HG03196 (cell line): ENCODE results near the gene SELENOO.

ENCODE experiments used
- ATAC-seq: cut with Tn5 transposase; IDR thresholded peaks from one replicate; pipeline ENCODE4 v1.9.1; 2021; ENCODE audit not compliant: unreplicated experiment

Gene SELENOO

GRCh38 chr22:50216055-50216683 is 15.4 kb downstream of the SELENOO start:
- ATAC-seq = no peak

GRCh38 chr22:50216684-50217520 is 16.1 kb downstream of the SELENOO start:
- ATAC-seq = no peak

DNA sequence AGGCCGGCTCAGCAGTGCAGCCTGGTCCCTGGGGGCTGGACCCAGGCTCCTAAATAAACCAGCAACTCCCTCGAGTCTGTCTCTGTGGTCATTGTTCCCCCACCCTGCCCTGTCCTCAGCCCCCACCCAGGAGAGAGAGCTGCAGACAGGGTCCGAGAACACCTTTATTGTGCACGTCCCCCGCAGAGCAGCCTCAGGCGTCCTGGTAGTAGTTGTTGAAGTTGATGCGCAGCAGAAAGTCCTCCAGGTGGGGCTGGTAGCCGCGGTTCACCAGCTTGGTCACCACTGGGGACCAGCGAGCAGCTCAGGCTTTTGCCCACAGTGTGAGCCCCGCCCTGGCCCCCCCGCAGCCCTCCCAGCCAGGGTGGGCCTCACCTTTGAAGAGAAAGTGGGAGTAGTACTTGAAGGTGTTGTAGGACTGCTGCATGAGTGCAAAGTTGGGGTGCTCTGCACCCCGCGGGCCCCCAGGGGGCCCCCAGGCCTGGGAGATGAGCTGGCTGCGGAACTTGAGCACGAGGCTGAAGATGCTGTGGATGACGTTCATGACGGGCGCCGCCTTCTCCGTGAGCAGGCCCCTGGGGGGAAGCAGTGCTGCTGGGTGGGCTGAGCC is 16.8 kb downstream of the SELENOO start:
- ATAC-seq = no peak

DNA sequence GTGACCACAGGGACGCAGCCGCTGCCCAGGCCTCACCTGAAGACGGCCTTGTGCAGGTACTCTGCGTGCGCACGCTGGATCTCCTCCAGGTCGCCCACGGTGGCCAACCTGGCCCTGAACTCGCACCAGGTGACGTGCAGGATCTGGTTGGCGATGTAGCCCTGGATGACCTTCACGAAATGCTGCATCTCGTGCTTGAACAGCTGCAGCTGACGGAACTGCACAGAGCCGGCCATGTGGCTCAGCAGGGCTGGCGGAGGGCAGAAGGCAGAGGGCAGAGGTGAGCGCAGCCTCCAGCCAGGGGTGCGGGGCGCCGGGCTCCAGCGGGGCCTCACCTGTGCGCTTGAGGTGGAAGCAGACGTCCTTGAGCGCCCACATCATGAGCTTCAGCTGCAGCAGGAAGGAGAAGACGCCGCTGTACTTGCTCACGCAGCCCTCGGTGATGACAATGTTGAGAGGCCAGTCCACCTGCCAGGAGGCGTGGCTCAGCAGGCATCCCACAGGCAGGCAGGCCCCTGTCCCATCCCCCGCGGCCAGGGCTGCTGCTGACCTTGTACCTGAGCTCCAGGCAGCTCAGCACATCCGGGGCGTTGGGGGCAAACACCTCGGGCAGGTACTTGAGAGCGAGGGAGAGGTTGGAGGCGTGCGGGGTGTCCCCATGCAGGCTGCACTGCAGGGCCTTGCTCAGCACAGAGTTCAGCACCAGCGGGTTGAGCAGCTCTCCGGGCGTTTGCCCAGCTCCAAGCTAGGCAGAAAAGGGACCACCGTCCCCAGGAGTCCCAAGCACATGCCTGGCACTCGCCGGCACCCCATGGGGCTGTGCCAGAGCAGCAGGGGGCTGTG is 17.6 kb downstream of the SELENOO start:
- ATAC-seq = no peak

DNA sequence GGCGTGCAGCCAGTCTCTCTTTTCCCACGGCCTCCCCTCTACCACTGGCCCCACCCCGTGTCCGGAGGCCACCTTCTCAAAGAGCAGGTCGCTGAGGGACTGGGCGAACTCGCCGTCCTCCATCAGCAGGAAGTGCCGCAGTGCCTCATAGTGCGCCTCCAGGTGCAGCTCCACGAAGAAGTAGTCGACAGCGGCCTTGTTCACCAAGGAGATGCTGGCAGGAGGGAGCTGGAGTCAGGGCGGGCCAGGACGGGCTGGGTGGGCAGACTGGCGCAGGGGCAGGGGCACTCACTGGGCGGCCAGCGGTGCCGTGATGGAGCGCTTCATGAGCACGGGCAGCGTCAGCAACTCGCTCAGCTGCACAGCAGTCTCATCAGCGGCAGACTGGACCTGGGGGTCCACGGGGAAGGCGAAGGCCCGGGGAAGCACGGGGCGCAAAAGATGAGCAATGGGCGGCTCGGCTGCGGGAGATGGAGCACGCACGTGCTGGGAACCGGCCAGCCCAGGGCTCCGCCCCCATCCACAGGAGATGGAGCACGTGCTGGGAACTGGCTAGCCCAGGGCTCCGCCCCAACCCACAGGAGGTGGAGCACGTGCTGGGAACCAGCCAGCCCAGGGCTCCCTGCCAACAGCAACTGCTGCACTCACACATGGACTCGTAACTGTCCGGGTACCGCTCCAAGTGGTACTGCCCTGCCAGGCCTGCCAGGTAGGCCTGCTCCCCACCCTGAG is 18.4 kb downstream of the SELENOO start:
- ATAC-seq = no peak

GRCh38 chr22:50219800-50220602 is 19.2 kb downstream of the SELENOO start:
- no peak for ATAC-seq

- ATAC-seq = no peak
Observed at GRCh38 chr22:50220603-50221409, 20.0 kb downstream of the SELENOO start.

DNA sequence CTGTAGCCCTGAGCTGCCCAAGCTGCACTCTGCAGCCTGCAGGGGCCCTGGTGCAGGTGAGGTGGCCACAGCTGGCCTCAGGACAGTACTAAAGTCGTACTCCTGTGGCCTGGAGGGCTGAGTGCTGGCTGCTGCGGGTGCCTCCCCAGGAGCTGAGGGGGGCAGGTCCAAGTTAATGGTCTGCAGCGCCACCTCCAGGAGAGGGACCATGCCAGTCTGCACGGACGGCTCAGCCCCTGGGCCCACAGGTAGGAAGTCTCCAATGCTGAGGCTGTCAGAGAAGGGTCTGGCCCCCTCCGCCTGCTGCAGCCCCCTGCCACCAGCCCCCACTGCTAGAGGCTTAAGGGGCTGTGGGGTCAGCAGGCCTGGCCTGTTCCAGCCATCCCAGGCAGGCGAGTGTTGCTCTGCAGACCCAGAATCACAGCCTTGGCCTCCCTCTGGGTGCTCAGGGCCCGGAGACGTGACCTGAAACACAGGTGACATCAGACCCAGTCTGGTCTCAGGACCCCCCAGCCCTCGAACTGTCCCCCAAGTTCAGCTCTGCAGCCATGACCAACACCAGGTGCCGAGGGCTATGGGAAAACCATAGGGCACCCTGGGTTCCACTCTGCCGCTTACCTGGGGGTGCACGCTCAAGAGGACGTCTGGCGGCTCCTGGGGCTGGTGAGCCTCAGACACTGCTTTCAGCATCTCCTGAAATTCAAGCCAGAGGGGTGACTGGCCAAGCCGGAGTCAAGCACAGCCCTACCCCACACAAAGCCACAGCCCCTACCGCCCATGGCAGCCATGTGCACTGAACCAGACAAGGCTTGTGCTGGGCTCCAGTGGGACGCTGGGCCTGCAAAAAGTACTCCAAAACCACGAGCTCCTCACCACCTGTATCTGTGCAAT is 20.8 kb downstream of the SELENOO start:
- no peak for ATAC-seq

DNA sequence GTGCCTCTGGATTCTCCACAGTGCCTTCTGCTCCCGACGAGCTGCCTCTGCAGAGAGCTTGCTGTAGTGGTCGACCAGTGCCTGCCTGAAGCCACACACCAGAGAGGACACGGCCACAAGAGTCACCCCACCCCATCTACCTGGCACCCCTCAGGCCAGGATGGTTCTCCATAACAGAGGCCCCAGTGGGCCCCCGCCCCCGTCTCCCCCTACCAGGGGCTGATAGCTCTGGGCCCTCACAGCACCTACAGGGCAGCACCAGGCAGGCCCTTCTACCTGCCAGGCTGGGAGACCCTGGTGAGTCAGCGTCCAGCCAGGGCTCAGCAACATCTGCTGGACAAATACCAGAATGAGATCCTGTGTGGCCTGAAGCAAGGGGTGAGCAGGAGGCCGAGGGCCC is 21.7 kb downstream of the SELENOO start:
- ATAC-seq = no peak

- no peak for ATAC-seq
Observed at GRCh38 chr22:50224071-50224470, 23.3 kb downstream of the SELENOO start.

DNA sequence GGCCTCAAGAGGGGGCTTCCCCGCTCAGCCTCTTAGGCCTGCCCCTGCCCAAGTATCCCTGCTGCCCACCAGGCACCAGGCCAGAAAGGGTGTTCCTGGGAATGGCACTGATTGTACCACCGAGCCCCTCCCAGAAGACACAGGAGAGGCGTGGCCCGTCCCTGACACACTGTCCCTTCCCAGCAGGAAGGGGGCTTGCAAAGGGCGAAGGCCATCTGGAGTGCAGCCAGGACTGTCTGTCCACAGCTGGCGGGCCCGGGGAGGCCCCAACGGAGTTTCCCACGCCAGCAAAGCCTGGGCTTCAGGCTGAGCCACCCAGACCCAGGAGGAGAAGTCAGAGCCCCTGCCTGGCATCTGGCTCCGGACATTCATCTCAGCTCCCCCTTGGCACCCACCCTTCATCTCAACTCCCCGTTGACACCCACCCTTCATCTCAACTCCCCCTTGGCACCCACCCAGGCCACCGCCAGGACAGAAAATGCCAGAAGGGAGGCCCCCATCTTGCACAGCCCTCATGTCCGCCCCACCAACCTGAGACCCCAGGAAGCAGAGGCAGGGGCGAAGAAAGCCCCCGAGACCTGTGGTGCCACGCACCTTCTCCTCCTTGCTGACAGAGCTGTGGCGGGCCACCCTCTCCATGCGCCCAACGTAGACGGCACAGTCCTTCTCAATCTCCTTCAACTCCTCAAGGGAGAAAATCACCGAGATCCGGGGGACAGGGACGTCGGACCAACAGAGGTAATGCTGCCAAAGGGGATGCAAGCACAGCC is 24.6 kb downstream of the SELENOO start:
- no peak for ATAC-seq

DNA sequence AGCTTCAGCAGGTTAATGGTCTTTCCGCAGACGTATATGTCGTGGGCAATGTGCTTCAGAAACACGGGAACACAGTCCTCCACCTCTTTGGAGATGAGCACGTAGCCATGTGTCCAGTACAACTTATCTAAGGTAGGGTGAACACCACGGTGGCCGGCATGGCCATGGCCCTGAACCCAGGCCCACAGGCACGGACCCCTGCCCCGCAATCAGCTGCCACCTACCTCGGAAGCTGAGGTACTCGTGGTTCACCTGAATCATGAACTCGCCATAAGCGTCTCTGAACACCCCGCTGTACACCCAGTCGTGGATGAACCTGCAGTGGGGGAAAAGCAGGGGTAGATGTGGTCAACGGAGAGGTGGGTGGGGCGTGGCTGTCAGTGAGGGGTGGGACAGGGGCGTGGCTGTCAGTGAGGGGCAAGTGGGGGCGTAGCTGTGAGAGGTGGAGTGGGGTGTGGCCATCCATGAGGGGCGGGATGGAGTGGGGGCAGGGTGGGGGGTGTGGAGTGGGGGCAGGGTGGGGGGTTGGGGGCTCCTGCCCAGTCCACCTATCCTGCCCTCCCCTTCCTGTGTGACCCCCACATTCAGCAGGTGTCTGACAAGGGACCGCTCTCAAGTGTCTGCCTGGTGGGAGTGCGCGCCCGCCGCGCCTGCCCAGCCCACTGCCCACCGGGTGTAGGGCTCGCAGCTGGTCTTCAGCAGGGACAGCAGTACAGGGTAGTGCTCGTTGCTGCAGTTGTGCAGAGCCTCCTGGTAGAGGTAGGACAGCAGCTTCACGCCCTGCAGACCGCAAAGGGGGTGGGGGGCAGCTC is 25.5 kb downstream of the SELENOO start:
- no peak for ATAC-seq

GRCh38 chr22:50226875-50227165 is 26.0 kb downstream of the SELENOO start:
- ATAC-seq = no peak

DNA sequence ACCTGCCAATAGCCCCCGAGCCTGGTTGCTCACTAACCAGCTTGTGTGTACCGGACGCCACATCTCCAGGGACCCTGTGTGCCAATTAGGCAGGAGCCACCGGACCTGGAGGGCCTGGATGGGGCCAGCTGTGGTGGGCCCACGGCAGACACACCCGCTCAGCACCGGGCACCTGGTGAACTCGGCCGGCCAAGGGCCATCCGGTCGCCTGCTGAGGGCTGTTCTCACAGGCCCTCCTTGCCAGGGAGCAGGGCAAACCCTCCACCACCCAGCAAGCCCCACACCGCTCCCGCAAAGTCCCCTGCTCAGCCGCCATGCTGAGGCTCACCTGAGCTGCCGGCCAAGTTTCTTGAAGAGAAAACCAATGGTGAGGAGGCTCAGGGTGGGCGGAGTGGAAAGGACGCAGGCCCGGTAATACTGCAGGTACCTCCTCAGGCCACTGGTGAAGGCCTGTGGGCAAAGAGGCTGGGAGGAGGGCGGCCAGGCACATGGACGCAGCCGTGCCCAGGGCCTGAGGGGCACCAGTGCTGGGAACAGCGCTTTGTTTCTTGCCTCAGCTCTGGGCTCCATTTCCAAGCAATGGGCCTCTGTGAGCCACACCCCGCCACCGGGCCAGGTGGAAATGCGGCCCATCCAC is 26.9 kb downstream of the SELENOO start:
- no peak for ATAC-seq

- ATAC-seq = no peak
Observed at GRCh38 chr22:50228366-50228765, 27.6 kb downstream of the SELENOO start.

DNA sequence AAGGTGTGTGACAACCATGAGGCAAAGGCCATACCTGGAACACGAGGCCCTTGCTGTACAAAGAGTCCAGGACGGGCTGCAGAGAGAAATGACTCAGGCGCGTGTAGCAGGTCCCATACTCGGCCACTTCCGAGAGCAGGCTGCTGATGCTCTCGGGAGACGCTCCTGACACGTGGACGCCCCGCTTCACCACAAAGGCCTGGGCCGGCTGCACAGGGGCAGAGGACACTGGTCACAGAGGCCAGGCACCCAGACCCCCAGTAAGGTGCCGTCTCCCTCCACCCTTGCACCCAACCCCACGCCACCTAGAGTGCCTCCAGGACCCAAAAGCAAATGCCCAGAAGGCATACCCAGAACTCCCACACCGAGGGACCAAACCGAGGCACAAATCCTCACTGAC is 28.6 kb downstream of the SELENOO start:
- no peak for ATAC-seq
